HCT116 (cell line): ENCODE data around the gene SLC8A2. TPM values are rescaled to one million over a fixed set of nuclear protein-coding genes. Genes with fewer than 3 reads are reported as not detected.

Source experiments
- ATAC-seq: fragments of 200-7000 bp; cut with Tn5 transposase; 2 replicates; pipeline ENCODE4 v1.9.1; 2020; ENCODE audit warnings: mild to moderate bottlenecking, moderate library complexity
- BruUV-seq: library from RNA; stranded (reverse); fragments of 400-500 nt; replicated peaks from 2 replicates; lab custom pipeline; 2021; lab: Mats Ljungman, UMichigan
- CTCF ChIA-PET: fragments of 300-600 bp; sonication (Branson Sonifier 250); formaldehyde crosslinking; loops from one replicate; lab custom pipeline; 2021; ENCODE audit warnings: antibody characterized with exemption; lab: Charles Lee
- POLR2A ChIA-PET: fragments of 300-600, 350-600 bp; sonication (Branson Sonifier 250); formaldehyde crosslinking; loops from one replicate; lab custom pipeline; 2021; ENCODE audit warnings: antibody characterized with exemption; lab: Charles Lee
- RAD21 ChIA-PET, 2 experiments: fragments of 300-600 bp; sonication (Branson Sonifier 250); formaldehyde crosslinking; loops; one replicate each; lab custom pipeline; 2023; ENCODE audit warnings: low total read pairs in 2 of 2; ENCODE audit not compliant: uncharacterized antibody in 2 of 2, unreplicated experiment in 2 of 2, low non-redundant PET in 1 of 2; lab: Charles Lee
- DNase-seq: peaks from one replicate; pipeline ENCODE4 v3.0.0-alpha.2; 2010; ENCODE audit warnings: low read depth, low spot score
- H2AFZ ChIP-seq: fragments of 200-600 bp; shearing (Covaris generic), sonication (generic); 2 replicates; pipeline ENCODE4 v1.6.1; 2017; ENCODE audit warnings: low read depth, mixed run types, mixed read lengths, antibody characterized with exemption, low read length; ENCODE audit not compliant: poor library complexity, severe bottlenecking
- H3K27ac ChIP-seq: 2 replicates; pipeline ENCODE4 v1.5.1; 2012; ENCODE audit warnings: low read depth, low read length
- H3K27me3 ChIP-seq: fragments of 200-600 bp; sonication (generic); 2 replicates; pipeline ENCODE4 v1.6.1; 2016; ENCODE audit warnings: mixed run types, low read length, mixed read lengths; ENCODE audit not compliant: insufficient read depth
- H3K36me3 ChIP-seq, 2 experiments: fragments of 200-500 bp in 1 of 2; fragments of 200-600 bp in 1 of 2; sonication (Bioruptor generic) in 1 of 2; sonication (generic) in 1 of 2; 2 replicates each; pipeline versions ENCODE4 v1.5.1 to v1.6.1; 2014 to 2016; ENCODE audit warnings: low read length in 2 of 2, inconsistent platforms in 1 of 2, mixed read lengths in 1 of 2, mixed run types in 1 of 2; ENCODE audit not compliant: insufficient read depth in 2 of 2, control insufficient read depth in 1 of 2
- H3K4me1 ChIP-seq, 2 experiments: fragments of 200-600 bp in 1 of 2; sonication (generic) in 1 of 2; 2 replicates each; pipeline versions ENCODE4 v1.5.1 to v1.6.1; 2012 to 2017; ENCODE audit warnings: low read length in 2 of 2, inconsistent platforms in 1 of 2, mild to moderate bottlenecking in 1 of 2, mixed read lengths in 1 of 2, mixed run types in 1 of 2, moderate library complexity in 1 of 2; ENCODE audit not compliant: insufficient read depth in 2 of 2, control insufficient read depth in 1 of 2
- H3K4me2 ChIP-seq: fragments of 200-600 bp; sonication (generic); 2 replicates; pipeline ENCODE4 v1.6.1; 2017; ENCODE audit warnings: mixed run types, low read length, mixed read lengths
- H3K4me3 ChIP-seq, 2 experiments: fragments of 200-600 bp in 1 of 2; sonication (generic) in 1 of 2; replicated peaks in 1 of 2; 2 replicates each; pipeline ENCODE4 v1.5.1; 2011 to 2016; ENCODE audit warnings: low read length in 2 of 2, control low read depth in 1 of 2, low read depth in 1 of 2, mild to moderate bottlenecking in 1 of 2, mixed read lengths in 1 of 2, mixed run types in 1 of 2
- H3K79me2 ChIP-seq: fragments of 200-600 bp; sonication (generic); 2 replicates; pipeline ENCODE4 v1.6.1; 2017; ENCODE audit warnings: mild to moderate bottlenecking, mixed run types, low read length, moderate library complexity, mixed read lengths; ENCODE audit not compliant: insufficient read depth
- H3K9ac ChIP-seq: fragments of 200-600 bp; sonication (generic); 2 replicates; pipeline ENCODE4 v1.6.1; 2016; ENCODE audit warnings: low read length, mixed read lengths
- H3K9me2 ChIP-seq: fragments of 200-600 bp; sonication (generic), shearing (Covaris generic); 2 replicates; pipeline ENCODE4 v1.6.1; 2017; ENCODE audit warnings: mixed run types, mild to moderate bottlenecking, moderate library complexity; ENCODE audit not compliant: insufficient read depth
- H3K9me3 ChIP-seq, 2 experiments: fragments of 200-500 bp in 1 of 2; fragments of 200-600 bp in 1 of 2; sonication (Bioruptor generic) in 1 of 2; sonication (generic) in 1 of 2; 2 replicates each; pipeline ENCODE4 v1.6.1; 2014 to 2017; ENCODE audit warnings: low read length in 2 of 2, mixed read lengths in 2 of 2, inconsistent platforms in 1 of 2, low read depth in 1 of 2, mild to moderate bottlenecking in 1 of 2, mixed run types in 1 of 2, moderate library complexity in 1 of 2; ENCODE audit not compliant: control insufficient read depth in 1 of 2, insufficient read depth in 1 of 2
- H4K20me1 ChIP-seq: fragments of 200-600 bp; sonication (generic), shearing (Covaris generic); 2 replicates; pipeline ENCODE4 v1.6.1; 2017; ENCODE audit warnings: mixed run types, mild to moderate bottlenecking, moderate library complexity; ENCODE audit not compliant: insufficient read depth
- CBX3 ChIP-seq: IDR thresholded peaks from 2 replicates; pipeline ENCODE4 v1.6.1; 2012; ENCODE audit warnings: low read depth
- CEBPB ChIP-seq: IDR thresholded peaks from 2 replicates; pipeline ENCODE4 v1.6.1; 2012; ENCODE audit warnings: low read depth
- ELF1 ChIP-seq: IDR thresholded peaks from 2 replicates; pipeline ENCODE4 v1.6.1; 2012; ENCODE audit warnings: low read depth, borderline replicate concordance
- EZH2phosphoT487 ChIP-seq: fragments of 200-600 bp; IDR thresholded peaks from 2 replicates; pipeline ENCODE4 v1.6.1; 2018; ENCODE audit warnings: antibody characterized with exemption, borderline replicate concordance
- FOSL1 ChIP-seq: IDR thresholded peaks from 2 replicates; pipeline ENCODE4 v1.6.1; 2012; ENCODE audit warnings: low read depth
- JUND ChIP-seq: IDR thresholded peaks from 2 replicates; pipeline ENCODE4 v1.6.1; 2012
- MAX ChIP-seq: IDR thresholded peaks from 2 replicates; pipeline ENCODE4 v1.6.1; 2012
- POLR2A ChIP-seq: IDR thresholded peaks from 2 replicates; pipeline ENCODE4 v1.7.0; 2011; ENCODE audit warnings: borderline replicate concordance; ENCODE audit not compliant: insufficient read depth, insufficient read length; ENCODE audit errors: extremely low read depth
- POLR2AphosphoS5 ChIP-seq: IDR thresholded peaks from 2 replicates; pipeline ENCODE4 v1.6.1; 2011; ENCODE audit warnings: mild to moderate bottlenecking, low read depth, low read length, moderate library complexity
- RAD21 ChIP-seq: IDR thresholded peaks from 2 replicates; pipeline ENCODE4 v1.6.1; 2012; ENCODE audit warnings: low read depth, mild to moderate bottlenecking
- SIN3A ChIP-seq: IDR thresholded peaks from 2 replicates; pipeline ENCODE4 v1.6.1; 2012; ENCODE audit warnings: low read depth
- SP1 ChIP-seq: IDR thresholded peaks from 2 replicates; pipeline ENCODE4 v1.6.1; 2012; ENCODE audit warnings: low read depth
- SRF ChIP-seq: IDR thresholded peaks from 2 replicates; pipeline ENCODE4 v1.6.1; 2012; ENCODE audit warnings: low read depth
- TCF7L2 ChIP-seq: IDR thresholded peaks from 2 replicates; pipeline ENCODE4 v1.7.0; 2011; ENCODE audit warnings: borderline replicate concordance, inconsistent platforms; ENCODE audit not compliant: insufficient read depth, insufficient read length; ENCODE audit errors: extremely low read depth
- ZFX ChIP-seq: fragments of 450-650 bp; IDR thresholded peaks from 2 replicates; pipeline ENCODE4 v1.6.1; 2017
- ZNF274 ChIP-seq: fragments of 200-500 bp; sonication (Bioruptor generic); IDR thresholded peaks from 2 replicates; pipeline ENCODE4 v1.6.1; 2014; ENCODE audit warnings: mild to moderate bottlenecking, low read depth, low read length, inconsistent platforms
- intact Hi-C: fragments of 100-400 bp; cut with micrococcal nuclease; formaldehyde crosslinking; loops from 2 replicates; pipeline ENCODE4 v1.10.0; 2022
- total RNA-seq: library from RNA; stranded (reverse); gene quantifications from one replicate; pipeline ENCODE4 v1.2.1, GENCODE V29; 2021; ENCODE audit not compliant: unreplicated experiment
- TF ChIP-seq, protein P1 (sequence below): IDR thresholded peaks from 2 replicates; pipeline ENCODE4 v1.6.1; 2012
- TF ChIP-seq, protein P2 (sequence below), 3 experiments: fragments of 200-600 bp in 1 of 3; sonication (generic) in 1 of 3; IDR thresholded peaks in 2 of 3; conservative IDR thresholded peaks in 1 of 3; 2 replicates each; pipeline ENCODE4 v1.5.1; 2012 to 2017; ENCODE audit warnings: low read depth in 2 of 3, low read length in 2 of 3, antibody characterized with exemption in 1 of 3, borderline replicate concordance in 1 of 3, control low read depth in 1 of 3, mild to moderate bottlenecking in 1 of 3, mixed read lengths in 1 of 3, mixed run types in 1 of 3, moderate library complexity in 1 of 3; ENCODE audit not compliant: insufficient read depth in 1 of 3
- TF ChIP-seq, protein P3 (sequence below): IDR thresholded peaks from 2 replicates; pipeline ENCODE4 v1.6.1; 2012; ENCODE audit warnings: low read depth
- TF ChIP-seq, protein P4 (sequence below): IDR thresholded peaks from 2 replicates; pipeline ENCODE4 v1.6.1; 2011; ENCODE audit warnings: mild to moderate bottlenecking, low read length, moderate library complexity; ENCODE audit not compliant: insufficient replicate concordance; ENCODE audit errors: extremely low read depth

The SLC8A2 gene
- total RNA-seq, 1 experiment from 2014 or later = 0.98 TPM

DNA sequence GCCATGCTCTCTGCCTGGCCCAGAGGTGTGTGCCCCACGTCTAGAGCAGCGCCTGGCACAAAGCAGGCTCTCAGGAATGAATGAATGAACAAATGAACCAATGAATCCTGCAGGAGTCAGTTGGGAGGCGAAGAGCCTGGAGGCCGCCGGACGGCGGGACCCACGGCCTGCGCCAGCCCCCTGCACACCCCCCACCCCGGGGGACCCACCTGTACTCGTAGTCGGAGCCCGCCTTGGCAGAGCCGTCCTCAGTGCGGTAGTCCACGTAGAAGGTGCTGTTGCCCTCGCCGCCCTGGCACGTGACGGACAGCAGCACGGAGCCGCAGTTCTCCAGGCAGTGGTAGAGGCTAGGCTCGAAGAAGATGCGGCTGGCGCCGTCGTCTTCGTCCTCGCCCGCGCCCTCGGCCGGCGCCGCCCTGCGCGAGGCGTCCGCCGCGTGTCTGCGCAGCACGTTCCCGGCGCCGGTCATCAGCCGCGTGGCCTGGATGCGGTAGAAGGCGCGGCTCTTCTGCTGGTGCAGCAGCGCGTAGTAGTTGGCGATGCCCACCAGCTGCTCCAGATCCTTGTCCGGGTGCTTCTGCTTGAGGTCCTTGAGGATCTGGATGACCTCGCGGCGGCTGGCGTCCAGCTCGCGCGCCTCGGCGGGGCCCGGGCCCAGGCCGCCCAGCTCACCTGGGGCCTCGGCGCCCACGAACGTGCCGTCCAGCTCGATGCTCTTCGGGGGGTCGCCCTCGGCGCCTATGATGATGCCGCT lies 14.8 kb downstream of the SLC8A2 start:
- Histone ChIP-seq H3K4me3 (no peak overlapping the region), H3K4me2 (no peak overlapping the region), H2AFZ (no peak overlapping the region), H4K20me1 (no peaks in the 10 kb centered on the region)
- ChIA-PET RAD21 (no interaction called here), POLR2A (no interaction called here)
- intact Hi-C loops = no loop called here
- TF ChIP-seq SIN3A (no peak), MAX (no peak), TCF7L2 (no peak), FOSL1 (no peak), ZNF274 (no peak), POLR2AphosphoS5 (no peak), EZH2phosphoT487 (no peak), JUND (no peak), POLR2A (no peak), RAD21 (no peak), ZFX (no peak), CBX3 (no peak), ELF1 (no peak), SRF (no peak), CEBPB (no peak), SP1 (no peak)
- TF ChIP-seq, protein P1, sequence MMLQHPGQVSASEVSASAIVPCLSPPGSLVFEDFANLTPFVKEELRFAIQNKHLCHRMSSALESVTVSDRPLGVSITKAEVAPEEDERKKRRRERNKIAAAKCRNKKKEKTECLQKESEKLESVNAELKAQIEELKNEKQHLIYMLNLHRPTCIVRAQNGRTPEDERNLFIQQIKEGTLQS = no peak
- TF ChIP-seq, protein P2, sequence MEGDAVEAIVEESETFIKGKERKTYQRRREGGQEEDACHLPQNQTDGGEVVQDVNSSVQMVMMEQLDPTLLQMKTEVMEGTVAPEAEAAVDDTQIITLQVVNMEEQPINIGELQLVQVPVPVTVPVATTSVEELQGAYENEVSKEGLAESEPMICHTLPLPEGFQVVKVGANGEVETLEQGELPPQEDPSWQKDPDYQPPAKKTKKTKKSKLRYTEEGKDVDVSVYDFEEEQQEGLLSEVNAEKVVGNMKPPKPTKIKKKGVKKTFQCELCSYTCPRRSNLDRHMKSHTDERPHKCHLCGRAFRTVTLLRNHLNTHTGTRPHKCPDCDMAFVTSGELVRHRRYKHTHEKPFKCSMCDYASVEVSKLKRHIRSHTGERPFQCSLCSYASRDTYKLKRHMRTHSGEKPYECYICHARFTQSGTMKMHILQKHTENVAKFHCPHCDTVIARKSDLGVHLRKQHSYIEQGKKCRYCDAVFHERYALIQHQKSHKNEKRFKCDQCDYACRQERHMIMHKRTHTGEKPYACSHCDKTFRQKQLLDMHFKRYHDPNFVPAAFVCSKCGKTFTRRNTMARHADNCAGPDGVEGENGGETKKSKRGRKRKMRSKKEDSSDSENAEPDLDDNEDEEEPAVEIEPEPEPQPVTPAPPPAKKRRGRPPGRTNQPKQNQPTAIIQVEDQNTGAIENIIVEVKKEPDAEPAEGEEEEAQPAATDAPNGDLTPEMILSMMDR (IDR thresholded peaks at IDR 0.05 in 2 of 3, conservative IDR thresholded peaks at IDR 0.05 in 1 of 3; ENCODE audit: borderline replicate concordance in 1 of 3, insufficient read depth in 1 of 3, low read depth in 2 of 3, low read length in 2 of 3) = no peak
- TF ChIP-seq, protein P3, sequence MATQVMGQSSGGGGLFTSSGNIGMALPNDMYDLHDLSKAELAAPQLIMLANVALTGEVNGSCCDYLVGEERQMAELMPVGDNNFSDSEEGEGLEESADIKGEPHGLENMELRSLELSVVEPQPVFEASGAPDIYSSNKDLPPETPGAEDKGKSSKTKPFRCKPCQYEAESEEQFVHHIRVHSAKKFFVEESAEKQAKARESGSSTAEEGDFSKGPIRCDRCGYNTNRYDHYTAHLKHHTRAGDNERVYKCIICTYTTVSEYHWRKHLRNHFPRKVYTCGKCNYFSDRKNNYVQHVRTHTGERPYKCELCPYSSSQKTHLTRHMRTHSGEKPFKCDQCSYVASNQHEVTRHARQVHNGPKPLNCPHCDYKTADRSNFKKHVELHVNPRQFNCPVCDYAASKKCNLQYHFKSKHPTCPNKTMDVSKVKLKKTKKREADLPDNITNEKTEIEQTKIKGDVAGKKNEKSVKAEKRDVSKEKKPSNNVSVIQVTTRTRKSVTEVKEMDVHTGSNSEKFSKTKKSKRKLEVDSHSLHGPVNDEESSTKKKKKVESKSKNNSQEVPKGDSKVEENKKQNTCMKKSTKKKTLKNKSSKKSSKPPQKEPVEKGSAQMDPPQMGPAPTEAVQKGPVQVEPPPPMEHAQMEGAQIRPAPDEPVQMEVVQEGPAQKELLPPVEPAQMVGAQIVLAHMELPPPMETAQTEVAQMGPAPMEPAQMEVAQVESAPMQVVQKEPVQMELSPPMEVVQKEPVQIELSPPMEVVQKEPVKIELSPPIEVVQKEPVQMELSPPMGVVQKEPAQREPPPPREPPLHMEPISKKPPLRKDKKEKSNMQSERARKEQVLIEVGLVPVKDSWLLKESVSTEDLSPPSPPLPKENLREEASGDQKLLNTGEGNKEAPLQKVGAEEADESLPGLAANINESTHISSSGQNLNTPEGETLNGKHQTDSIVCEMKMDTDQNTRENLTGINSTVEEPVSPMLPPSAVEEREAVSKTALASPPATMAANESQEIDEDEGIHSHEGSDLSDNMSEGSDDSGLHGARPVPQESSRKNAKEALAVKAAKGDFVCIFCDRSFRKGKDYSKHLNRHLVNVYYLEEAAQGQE = no peak
- TF ChIP-seq, protein P4, sequence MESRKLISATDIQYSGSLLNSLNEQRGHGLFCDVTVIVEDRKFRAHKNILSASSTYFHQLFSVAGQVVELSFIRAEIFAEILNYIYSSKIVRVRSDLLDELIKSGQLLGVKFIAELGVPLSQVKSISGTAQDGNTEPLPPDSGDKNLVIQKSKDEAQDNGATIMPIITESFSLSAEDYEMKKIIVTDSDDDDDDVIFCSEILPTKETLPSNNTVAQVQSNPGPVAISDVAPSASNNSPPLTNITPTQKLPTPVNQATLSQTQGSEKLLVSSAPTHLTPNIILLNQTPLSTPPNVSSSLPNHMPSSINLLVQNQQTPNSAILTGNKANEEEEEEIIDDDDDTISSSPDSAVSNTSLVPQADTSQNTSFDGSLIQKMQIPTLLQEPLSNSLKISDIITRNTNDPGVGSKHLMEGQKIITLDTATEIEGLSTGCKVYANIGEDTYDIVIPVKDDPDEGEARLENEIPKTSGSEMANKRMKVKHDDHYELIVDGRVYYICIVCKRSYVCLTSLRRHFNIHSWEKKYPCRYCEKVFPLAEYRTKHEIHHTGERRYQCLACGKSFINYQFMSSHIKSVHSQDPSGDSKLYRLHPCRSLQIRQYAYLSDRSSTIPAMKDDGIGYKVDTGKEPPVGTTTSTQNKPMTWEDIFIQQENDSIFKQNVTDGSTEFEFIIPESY = no peak
- TF ChIP-seq, all 23 proteins: peak for 0
- no peaks in the 10 kb centered on the region for H3K9me2 ChIP-seq
- ATAC-seq (no peak), DNase-seq (no peak)
- no peak overlapping the region for H3K27ac ChIP-seq
- H3K9ac ChIP-seq = no peak overlapping the region
- CTCF ChIA-PET = no interaction called here
- H3K27me3 ChIP-seq = peaks cover 17% of the 10 kb centered on the region
- H3K36me3 ChIP-seq = no peaks in the 10 kb centered on the region
- H3K4me1 ChIP-seq = no peaks in the 10 kb centered on the region
- no peaks in the 10 kb centered on the region for H3K79me2 ChIP-seq
- no TSS peak for BruUV-seq
- peaks cover 6 to 7% of the 10 kb centered on the region in 2 experiments; a peak in 2 of 4 replicates for H3K9me3 ChIP-seq
